Ramos (cell line): Measurements from ENCODE around the gene ANKS1A.

Experiments
- in situ Hi-C: fragments of 300-500 bp; cut with MboI; formaldehyde crosslinking; loops from one replicate; pipeline ENCODE4 v1.14.3; 2022; ENCODE audit warnings: low sequenced_read_pairs; ENCODE audit not compliant: unreplicated experiment

Gene ANKS1A

DNA sequence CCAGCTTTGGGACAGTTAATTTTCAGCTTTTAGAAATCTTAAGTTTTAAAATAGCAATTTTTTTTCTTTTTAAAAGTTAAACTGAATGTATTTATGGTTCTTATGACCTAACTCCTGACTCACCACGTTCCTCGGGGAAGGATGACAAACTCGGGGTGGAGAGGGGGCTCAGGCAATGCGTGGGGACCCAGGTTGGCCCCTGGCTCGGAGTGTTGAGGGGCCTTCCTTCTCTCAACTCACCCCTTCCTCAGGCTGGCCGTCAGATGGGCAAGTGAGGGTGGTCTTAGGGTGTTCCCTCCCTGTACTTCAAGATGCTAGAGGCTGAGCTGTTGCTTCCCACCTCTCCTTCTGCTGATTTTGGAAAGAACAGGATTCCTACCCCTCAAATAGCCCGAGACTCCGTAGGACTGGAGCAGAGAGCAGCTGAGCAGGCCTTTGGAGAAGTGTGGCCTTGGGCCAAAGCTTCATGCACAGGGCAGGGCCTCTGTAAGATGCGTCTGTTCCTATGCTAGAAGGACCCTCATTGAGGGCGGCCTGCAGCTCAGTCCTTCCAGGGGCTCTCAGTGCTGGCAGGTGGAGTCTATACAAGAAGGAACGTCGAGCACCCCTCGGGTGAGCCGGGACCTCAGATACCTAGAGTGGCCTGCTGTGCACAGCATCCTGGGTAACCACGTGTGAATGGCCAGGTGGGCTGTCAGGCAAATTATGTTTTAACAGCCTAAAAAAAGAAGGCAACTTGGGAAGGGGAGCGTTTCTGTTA, 172.8 kb downstream of the ANKS1A start:
- in situ Hi-C loops: no loop called here

DNA sequence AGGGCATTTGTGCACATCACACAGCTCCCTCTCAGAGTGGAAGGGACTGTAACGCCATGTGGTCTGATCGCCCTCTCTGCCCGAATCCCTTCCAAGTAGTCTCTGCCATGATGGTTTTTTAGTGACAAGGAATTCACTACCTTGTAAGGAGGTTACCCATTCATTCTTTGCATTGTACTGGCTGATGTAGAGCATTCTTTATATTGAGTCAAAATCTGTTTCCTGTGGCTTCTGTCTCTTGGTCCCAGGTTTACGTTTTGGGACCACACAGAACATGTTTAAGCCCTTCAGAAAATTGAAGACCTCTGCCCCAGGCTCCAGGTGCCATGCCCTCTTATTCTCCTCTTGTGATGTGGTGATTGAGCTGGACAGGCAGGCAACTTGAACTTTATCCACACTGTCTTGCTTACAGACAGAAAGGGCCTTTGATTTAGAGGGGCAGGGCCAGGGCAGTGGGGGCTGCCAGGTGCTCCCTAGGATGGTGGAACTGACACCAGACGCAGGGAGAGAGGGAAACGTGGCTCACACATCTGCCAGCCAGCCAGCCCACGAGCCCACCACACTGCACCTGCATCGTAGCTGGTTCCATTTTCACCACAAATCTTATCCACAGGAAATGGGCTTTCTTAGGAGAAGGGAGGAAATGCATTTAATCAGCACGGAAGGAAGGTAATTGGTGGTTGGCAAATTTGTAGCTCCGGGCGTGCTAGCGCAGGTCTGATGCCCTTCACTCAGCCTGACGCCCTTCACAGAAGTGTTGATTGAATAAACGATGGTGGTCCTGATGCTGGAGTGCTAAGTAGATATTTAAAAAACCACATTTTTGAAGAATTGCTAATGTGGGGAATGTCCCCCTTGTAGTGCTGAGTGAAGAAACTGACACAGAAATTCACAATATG, 173.9 kb downstream of the ANKS1A start:
- in situ Hi-C loops: no loop called here

DNA sequence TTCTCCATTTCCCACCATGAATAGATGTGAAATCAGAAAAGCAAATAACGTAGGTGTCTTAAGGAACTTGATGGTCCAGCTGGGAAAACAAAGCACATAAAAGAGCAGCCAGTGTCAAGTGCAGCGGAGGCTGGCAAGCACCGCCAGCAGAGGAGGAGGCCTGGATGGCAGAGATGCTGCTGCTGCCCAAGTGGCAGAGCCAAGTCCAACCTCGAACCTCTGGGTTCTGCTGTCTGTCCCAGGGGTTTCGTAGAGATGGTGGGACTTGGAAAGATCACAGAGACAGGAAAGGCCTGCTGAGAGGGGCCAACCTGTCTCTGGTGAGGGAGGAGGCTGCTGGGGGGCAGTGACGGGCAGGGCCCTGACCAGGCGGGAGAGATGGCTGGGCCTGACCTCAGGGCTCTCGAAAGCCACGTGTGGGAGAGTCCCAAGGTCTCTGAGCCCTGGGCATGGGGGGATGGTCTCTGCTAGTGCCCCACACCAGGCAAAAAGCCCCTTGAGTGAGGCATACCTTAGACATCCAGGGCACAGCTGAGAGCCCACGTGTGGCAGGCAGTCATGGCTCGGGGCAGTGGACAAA, 174.7 kb downstream of the ANKS1A start:
- in situ Hi-C loops: no loop called here

DNA sequence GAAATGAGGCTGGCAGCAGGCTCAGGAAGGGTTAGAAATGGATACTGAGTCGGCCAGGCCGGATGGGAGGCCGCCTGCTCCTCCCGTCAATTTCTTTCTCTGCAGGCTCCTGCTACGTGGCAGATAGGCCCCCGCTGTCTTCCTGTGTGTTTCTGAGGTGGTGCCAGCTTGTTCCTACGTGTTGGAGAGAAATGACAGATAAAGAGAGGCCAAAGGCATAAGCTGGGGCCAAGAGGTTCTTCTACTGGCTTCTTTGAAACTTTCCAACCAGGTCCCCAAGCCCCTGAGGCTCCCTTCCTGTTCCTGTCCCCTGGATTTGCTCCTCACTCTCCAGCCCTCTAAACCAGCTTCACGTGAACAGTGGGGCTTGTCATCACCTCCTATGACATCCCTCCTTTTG, 175.2 kb downstream of the ANKS1A start:
- in situ Hi-C loops: no loop called here

DNA sequence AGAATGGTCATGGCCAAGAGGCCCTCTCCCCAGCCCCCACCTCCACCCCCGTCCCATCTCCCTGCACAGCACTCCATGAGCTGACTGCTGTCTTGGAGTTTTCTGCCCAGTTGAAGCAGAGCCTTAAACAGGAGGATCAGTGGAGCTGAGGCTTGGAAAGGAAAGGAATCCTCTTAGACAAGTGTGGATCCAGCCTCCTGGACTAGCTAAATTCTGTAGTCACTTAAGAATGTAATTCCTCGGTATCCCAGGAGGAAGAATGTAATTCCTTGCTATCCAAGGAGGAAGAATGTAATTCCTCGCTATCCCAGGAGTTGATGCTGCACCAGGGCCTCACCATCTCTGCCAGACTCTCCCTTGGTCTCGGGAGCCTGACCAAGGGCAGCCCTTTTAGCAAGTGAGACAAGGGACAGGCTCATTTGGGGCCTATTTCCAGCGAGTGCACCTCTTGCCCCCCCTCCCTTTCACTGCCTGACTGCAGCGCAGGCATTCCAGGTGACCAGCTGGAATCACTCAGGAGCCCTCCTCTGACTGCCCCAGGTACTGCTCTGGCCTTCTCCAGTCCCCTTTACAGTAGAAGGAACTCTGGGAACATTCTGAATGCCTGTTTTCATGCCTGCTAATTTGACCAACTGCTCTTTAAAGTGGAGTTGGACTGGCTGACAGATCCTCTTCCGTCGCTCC, 175.8 kb downstream of the ANKS1A start:
- in situ Hi-C loops: no loop called here

DNA sequence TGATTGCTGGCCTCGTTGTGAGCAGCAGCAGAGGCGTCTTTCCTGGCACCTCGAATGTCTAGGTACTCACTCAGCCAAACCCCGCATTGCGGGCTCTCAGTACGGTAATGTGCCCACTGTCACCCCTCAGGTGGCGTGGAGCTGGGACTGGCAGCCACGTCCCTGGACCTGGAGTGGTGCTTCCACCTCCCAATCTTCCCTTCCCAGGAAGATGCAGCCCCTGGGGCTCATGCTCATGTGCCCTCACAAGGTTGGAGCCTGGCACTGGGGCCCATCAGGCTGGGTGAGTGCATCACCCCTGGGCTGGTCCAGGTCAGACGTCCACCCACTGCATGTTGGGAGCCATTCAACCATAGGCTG, 176.4 kb downstream of the ANKS1A start:
- in situ Hi-C loops: no loop called here

DNA sequence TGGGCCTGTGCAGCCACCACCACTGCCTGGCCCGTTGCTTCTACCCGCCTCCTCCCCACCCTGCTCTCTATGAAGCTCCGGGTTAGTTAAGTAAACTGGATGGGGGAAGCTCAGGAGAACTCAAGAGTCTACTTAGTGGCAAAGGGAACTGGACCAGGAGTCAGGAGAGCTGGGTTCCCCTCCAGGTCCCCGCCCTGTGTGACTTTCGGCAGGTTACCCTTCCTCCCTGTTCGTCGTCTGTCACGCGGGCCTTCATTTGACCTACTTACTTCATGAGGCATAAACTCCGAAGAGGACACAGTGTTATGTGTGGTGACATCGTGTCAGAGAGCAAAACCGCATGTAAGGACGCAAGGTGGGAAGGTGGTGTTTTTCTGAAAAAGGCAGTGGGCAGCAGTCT, 176.8 kb downstream of the ANKS1A start:
- in situ Hi-C loops: no loop called here

DNA sequence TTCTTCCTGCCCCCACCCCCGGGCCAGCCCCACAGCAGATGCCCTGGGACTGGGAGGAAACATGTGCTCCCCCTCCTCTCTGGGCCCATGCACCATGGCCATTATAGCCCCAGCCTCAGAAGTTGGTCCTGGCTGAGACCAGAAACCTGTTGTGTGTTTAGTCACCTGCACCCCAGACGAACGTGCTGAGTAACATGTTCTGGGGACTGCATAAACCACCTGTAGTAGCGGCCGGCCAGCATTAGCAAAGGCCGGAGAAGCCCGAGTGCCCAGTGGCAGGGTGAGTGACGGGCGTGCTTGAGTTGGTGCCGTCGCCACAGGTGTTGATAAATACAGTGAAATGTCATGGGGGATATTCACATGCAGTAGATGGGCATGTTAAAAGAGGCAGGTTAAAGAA, 178.2 kb downstream of the ANKS1A start:
- in situ Hi-C loops: no loop called here

DNA sequence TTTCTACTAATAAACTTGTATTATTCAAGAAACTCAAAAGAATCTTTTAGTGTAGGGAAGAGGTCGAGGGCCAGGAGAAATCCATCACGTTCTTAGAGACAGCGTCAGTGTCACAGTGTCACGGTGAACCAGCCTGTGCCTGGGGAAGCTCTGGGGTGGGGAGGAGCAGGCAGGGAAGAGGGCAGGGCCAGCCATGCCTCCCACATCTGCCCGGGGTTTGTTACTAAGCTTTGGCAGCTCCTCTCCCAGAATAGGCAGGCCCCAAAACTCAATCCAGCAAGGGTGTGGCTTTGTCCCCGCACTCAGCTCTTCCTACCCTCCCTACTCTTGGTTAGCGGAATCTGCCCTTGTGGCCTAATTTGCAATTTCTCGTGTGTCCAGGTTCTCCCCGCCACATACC, 179.2 kb downstream of the ANKS1A start:
- in situ Hi-C loops: no loop called here

DNA sequence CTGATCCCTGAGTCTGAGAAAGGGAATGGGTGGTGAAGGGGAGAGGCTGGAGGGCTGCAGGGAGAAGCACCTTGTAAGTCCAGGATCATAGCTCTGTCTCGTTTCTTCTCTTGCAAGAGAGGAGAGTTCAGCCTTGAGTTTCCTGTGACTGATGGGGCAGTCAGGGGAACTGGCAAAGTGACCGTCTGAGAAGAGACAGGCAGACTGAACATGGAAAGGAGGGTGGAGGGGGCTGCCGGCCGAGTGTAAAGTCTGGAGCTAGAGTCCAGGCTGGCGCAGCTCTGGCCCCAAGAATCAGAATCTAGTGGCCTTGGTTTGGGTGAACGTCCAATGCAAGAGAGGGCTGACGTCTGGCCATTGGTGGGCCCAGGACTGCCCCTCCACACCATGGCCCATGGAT, 179.6 kb downstream of the ANKS1A start:
- in situ Hi-C loops: no loop called here

DNA sequence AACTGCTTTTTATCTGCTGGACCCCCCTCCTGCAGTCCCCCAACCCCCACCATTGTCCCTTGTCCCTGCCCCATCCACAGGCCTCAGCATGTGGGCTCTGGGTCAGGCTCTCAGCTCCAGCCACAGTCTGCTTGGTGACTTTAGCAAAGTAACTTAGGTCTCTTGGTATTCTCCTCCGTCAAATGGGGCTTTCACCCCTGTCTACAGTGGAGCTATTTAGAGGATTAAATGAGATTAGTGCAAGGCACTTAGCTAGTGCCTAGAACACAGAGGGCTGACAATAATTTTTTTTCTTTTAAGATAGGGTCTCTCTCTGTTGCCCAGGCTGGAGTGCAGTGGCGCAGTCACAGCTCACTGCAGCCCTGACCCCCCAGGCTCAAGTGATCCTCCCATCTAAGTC, 180.2 kb downstream of the ANKS1A start:
- in situ Hi-C loops: no loop called here

DNA sequence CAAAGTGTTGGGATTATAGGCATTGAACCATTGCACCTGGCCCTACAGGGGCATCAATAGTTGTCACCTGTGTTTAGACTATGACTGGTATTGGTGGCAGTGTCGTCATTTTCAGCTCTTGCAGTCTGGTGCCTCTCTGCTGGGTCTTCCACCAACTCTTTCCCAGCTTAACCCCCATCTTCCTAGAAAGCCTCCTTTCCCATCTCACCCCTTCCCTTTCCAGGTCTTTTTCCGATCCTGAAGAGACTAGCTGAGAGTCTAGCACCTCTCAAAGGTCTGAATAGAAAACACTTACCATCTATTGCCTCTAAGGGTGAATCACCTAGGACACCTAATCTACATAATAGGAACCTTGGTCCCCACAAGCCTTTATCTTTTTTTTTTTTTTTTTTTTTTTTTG, 181.1 kb downstream of the ANKS1A start:
- in situ Hi-C loops: no loop called here

DNA sequence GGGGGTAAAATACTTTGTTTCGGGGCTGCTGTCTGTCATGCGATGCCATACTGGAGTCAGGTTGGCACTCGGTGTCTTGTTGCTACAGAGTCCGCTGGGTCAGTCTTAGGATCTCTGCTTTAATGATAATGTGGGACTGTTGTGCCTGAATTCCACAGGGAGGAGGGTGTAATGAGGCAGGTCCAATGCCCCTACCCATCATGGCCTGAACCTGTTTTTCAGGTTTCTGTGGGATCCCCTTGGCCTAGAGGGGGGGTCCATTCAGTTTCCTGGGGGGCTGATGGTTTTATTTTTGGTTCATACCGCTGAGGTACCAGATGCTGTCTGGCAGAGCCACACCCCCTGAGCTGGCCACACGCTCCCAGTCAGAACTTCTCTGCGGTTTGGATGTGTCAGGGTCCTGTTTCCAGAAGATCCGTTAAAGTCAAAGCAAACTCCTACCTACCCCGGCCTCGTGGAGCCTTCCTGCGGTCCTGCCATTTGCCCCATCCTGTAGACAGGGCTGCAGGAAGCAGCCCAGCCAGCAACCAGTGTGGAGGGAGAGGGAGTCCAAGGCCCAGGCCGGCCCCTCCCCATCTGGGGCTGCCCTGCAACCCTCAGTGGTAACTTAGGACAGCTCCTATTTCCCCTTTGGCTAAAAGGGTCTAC, 182.4 kb downstream of the ANKS1A start:
- in situ Hi-C loops: no loop called here

DNA sequence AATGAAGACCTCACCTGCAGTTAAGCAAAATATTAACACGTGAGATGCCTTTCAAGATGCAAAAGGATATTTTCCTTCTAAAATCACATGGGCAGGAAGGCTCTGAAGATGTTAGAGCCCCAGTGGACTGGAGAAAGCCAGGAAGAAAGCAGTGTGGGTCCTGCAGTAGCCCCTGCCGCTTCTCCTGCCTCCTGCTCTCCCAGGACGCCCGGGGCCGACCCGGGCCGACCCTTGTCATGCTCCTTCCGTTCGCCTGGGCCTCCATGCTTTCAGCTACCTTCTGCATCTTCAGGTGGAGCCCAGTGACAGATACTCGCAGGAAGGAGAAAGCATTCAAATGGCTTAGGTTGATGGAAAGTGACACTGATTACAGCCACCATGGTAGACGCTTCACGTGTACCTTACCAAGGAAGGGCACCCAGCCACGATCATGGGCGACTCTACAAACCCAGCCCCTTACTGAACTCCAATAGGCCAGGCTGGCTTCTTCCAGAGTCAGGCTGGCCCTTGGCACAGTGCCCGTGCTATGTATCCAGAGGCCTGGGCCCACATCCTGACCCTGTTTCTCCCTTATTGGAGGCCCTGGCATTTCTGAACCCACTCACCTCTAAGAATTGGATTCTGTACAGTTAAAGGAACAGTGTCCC, 183.1 kb downstream of the ANKS1A start:
- in situ Hi-C loops: no loop called here

DNA sequence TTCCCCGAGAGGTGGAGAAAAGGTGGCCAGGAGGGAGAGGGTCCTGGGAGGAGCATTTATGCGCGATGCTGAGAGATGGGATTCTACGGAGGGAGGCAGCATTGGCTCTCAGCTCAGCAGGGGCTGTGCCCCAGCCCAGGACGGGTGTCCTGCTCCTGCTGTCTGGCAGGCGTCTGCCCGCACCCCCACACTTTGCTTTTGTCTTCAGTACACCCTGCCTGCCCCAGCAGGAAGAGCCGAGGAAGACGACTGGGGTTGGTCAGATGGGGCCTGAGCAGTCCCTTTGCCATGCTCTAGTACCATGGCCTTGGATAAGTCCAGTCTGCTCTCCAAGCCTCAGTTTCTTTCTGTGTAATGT, 183.6 kb downstream of the ANKS1A start:
- in situ Hi-C loops: no loop called here

DNA sequence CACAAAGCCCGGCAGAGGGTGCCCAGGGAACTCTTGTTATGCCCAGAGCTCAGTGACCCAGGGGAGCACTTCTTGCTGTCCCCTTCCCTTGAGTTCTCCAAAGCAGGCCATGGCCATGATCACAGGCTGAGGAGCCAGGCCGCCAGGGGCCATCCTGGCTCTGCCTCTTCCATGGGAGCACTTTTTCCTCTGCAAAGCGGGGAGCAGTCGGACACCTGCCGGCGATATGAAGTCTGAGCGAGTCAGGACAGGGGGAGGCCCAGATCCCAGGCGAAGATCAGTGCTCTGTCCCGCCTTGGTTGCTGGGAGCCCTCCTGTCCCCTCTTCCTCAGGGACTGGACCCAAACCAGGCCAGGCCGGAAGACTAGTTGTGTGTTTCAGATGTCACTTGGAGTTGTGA, 184.2 kb downstream of the ANKS1A start:
- in situ Hi-C loops: no loop called here

DNA sequence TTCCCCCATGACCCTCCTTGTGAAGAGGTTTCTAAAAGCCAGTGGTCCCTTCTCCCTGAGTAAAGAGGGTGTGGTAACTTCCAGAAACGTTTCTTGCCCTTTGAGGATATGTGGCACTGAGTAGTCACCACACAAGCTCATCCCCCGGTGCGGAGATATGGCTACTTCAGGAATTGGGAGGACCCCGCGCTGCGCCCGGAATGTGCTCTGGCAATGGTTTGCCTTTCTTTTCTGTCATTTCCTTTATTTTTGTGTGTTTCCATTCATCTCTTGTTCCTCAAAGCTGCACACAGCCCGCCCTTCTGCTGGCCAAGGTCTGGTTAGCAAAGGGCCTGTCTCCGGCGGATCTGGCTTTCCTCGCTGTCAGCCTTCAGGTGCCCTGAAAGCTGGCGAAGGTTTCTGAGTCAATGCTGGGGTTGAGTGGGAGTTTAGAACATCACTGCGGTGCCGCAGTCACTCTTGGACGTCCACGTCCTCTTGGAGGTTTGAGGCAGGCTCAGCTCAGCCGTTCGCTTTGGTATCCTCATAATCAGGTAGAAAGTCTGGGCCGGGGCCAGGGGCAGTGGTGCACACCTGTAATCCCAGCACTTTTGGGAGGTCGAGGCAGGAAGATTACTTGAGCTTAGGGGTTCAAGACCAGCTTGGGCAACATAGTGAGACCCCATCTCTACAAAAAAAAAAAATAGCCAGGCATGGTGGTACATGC, 184.9 kb downstream of the ANKS1A start:
- in situ Hi-C loops: no loop called here

DNA sequence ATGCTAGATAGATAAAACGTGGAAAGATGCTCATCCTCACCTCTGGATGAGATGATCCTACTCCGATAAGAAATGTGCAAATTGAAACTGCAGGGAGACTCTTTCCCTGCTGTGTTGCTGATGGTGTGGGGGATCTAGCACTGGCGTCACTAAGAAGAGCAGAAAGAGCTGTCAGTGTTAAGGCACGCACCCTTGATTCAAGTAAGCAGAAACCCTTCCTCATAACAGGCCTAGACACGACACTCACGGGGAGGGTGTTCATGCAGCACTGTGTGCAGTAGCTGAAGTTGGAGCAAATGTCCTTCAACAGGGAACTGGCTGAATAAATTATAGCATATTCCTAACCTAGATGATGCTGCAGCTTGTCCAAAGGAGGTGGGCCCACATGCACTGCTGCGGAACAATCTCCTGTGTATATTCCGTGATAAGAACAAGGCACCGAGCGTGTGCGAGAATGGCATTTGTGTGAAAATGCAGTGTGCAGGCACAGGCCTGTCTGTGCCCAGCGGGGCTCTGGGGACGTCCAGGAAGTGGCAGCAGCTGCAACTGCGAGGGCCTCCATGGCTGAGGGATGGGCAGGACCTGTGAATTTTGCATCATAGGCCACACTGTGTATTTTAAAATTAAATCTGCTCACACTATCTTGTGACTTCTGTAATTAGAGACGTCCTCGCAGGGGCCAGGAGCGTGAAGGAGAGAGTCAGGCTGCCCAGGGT, 188.1 kb downstream of the ANKS1A start:
- in situ Hi-C loops: no loop called here

DNA sequence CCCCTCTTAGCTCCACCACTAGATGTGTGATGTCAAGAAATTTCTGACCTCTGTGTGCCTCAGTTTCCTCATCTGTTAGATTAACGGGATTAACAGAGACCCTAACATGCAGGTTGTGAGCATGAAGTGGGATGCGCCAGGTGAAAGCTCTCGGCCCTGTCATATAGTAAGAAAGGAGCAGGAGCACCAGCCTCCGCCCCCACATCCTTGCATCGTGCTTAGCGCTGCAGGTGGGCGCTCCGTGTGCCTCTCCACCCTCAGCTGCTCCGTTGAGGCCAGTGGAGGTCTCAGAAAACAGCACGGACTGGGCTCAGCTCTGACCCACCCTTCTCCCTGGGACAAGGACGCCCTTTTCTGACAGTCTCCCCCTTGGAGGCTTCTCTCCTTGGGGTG, 188.7 kb downstream of the ANKS1A start:
- in situ Hi-C loops: no loop called here
